GM10266 (cell line): ENCODE results near the gene ANKMY2.

Experiments used
- DNase-seq: peaks from one replicate; pipeline ENCODE4 v3.0.0; 2012; ENCODE audit errors: extremely low spot score
- CTCF ChIP-seq: IDR thresholded peaks from 2 replicates; pipeline ENCODE4 v1.5.1; 2012; ENCODE audit warnings: mild to moderate bottlenecking, low read depth; ENCODE audit not compliant: control insufficient read depth, insufficient read depth; ENCODE audit errors: missing control alignments

Gene ANKMY2

GRCh38 chr7:16559497-16560179 lies 85.9 kb downstream of the ANKMY2 start:
- DNase-seq = no peak

GRCh38 chr7:16558761-16559302 lies 86.7 kb downstream of the ANKMY2 start:
- no peak for DNase-seq
- TF ChIP-seq CTCF = no peak

More at GRCh38 chr7:16559497-16560179, 85.9 kb downstream of the ANKMY2 start:
- TF ChIP-seq CTCF = no peak

- TF ChIP-seq CTCF = no peak
- DNase-seq = no peak
Observed at GRCh38 chr7:16556359-16556758, 89.2 kb downstream of the ANKMY2 start.

GRCh38 chr7:16554518-16555236 lies 90.9 kb downstream of the ANKMY2 start:
- no peak for TF ChIP-seq CTCF
- no peak for DNase-seq

- TF ChIP-seq CTCF = no peak
- DNase-seq = no peak
Observed at GRCh38 chr7:16550671-16551070, 94.9 kb downstream of the ANKMY2 start.
